ENCODE data around the gene INCENP.

The INCENP gene

GRCh38 chr11:62123669-62124185, at the start of gene INCENP:
Gene INCENP (plus strand): TSS chr11:62124011. CDS start chr11:62128162, 4,151 bp downstream.
- POLR2A ChIA-PET = interaction anchor here (1.0 to 1.6 kb wide), 3 partner anchors 9 to 156 kb away, joined by 3 to 5 read pairs (median 5); no protein-coding TSS in a partner anchor
- CTCF ChIA-PET = interaction anchor here (0.6 to 1.7 kb wide), 7 partner anchors 8 to 228 kb away, joined by 3 to 7 read pairs (median 3); no protein-coding TSS in a partner anchor
- H3K4me3 ChIP-seq (ENCODE audit: low read depth, low read length) = peak within 1 kb of the TSS; percentile 97
- no peak for TF ChIP-seq GFI1B (tag by site-specific recombination; IDR thresholded peaks at IDR 0.05)
- TF ChIP-seq ZBTB44 (tag by site-specific recombination; IDR thresholded peaks at IDR 0.05) = no peak
- TF ChIP-seq SP3 (tag by site-specific recombination; IDR thresholded peaks at IDR 0.05) = peak; percentile 81
- TF ChIP-seq ZNF768 (tag by site-specific recombination; IDR thresholded peaks at IDR 0.05) = no peak
- TF ChIP-seq SALL2 (tag by site-specific recombination; IDR thresholded peaks at IDR 0.05; ENCODE audit: borderline replicate concordance) = no peak
- TF ChIP-seq SP2 (tag by site-specific recombination; IDR thresholded peaks at IDR 0.05) = peak; percentile 92
- TF ChIP-seq ZNF544 (tag by site-specific recombination; IDR thresholded peaks at IDR 0.05) = no peak
- no peak for TF ChIP-seq GLI4 (tag by site-specific recombination; IDR thresholded peaks at IDR 0.05)
- peak; percentile 56; the same call in 1 of the 2 replicates for TF ChIP-seq ZNF518A (tag by site-specific recombination; conservative IDR thresholded peaks at IDR 0.05; ENCODE audit: low read depth)
- no peak for TF ChIP-seq ZNF132 (tag by site-specific recombination; IDR thresholded peaks at IDR 0.05; ENCODE audit: borderline replicate concordance)
- peak; percentile 50; the same call in 1 of the 2 replicates for TF ChIP-seq KLF9 (tag by site-specific recombination; IDR thresholded peaks at IDR 0.05; ENCODE audit: low read depth)
- no peak for TF ChIP-seq ZNF704 (tag by site-specific recombination; IDR thresholded peaks at IDR 0.05)
- TF ChIP-seq REPIN1 (tag by site-specific recombination; IDR thresholded peaks at IDR 0.05; ENCODE audit: low read depth) = no peak
- no peak for TF ChIP-seq ZNF341 (tag by site-specific recombination; IDR thresholded peaks at IDR 0.05; ENCODE audit: low read depth)
- no peak for TF ChIP-seq ZNF623 (tag by site-specific recombination; IDR thresholded peaks at IDR 0.05)
- no peak for TF ChIP-seq ZNF560 (tag by site-specific recombination; IDR thresholded peaks at IDR 0.05; ENCODE audit: borderline replicate concordance)
- TF ChIP-seq ZNF501 (tag by site-specific recombination; IDR thresholded peaks at IDR 0.05) = peak; percentile 60; the same call in 1 of the 2 replicates
- TF ChIP-seq ZNF76 (tag by site-specific recombination; IDR thresholded peaks at IDR 0.05; ENCODE audit: borderline replicate concordance, low read depth) = peak; percentile 58; the same call in 1 of the 2 replicates
- TF ChIP-seq ZNF146 (tag by site-specific recombination; IDR thresholded peaks at IDR 0.05) = no peak
- no peak for TF ChIP-seq HOXD13 (CRISPR knock-in tag; IDR thresholded peaks at IDR 0.05; ENCODE audit: borderline replicate concordance)
- no peak for TF ChIP-seq ZNF571 (tag by site-specific recombination; IDR thresholded peaks at IDR 0.05)
- peak; percentile 78; the same call in 1 of the 2 replicates for TF ChIP-seq TCF7L2 (IDR thresholded peaks at IDR 0.05; ENCODE audit: borderline replicate concordance, low read depth, low read length)
- peak; percentile 45; the same call in 1 of the 2 replicates for TF ChIP-seq ZBTB17 (tag by site-specific recombination; IDR thresholded peaks at IDR 0.05)
- no peak for TF ChIP-seq ZNF239 (tag by site-specific recombination; IDR thresholded peaks at IDR 0.05)
- TF ChIP-seq ZNF133 (tag by site-specific recombination; IDR thresholded peaks at IDR 0.05) = no peak
- TF ChIP-seq, protein P1, sequence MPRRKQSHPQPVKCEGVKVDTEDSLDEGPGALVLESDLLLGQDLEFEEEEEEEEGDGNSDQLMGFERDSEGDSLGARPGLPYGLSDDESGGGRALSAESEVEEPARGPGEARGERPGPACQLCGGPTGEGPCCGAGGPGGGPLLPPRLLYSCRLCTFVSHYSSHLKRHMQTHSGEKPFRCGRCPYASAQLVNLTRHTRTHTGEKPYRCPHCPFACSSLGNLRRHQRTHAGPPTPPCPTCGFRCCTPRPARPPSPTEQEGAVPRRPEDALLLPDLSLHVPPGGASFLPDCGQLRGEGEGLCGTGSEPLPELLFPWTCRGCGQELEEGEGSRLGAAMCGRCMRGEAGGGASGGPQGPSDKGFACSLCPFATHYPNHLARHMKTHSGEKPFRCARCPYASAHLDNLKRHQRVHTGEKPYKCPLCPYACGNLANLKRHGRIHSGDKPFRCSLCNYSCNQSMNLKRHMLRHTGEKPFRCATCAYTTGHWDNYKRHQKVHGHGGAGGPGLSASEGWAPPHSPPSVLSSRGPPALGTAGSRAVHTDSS (tag by site-specific recombination; IDR thresholded peaks at IDR 0.05) = no peak
- no peak for TF ChIP-seq ZNF610 (tag by site-specific recombination; IDR thresholded peaks at IDR 0.05; ENCODE audit: borderline replicate concordance)
- no peak for TF ChIP-seq ZNF561 (tag by site-specific recombination; IDR thresholded peaks at IDR 0.05; ENCODE audit: borderline replicate concordance)
- peak; percentile 57; the same call in 1 of the 2 replicates for TF ChIP-seq KLF8 (tag by site-specific recombination; IDR thresholded peaks at IDR 0.05)
- no peak for TF ChIP-seq ZNF548 (tag by site-specific recombination; IDR thresholded peaks at IDR 0.05)
- no peak for TF ChIP-seq ZNF157 (tag by site-specific recombination; IDR thresholded peaks at IDR 0.05)

More at GRCh38 chr11:62123669-62124185, at the start of gene INCENP:
- Histone ChIP-seq H3K9me3 (ENCODE audit: control insufficient read depth, insufficient read depth, low read depth, low read length) (no peaks in the 10 kb centered on the region), H3K4me1 (ENCODE audit: control insufficient read depth, insufficient read depth, low read length) (peaks cover 4% of the 10 kb centered on the region; the same call in 1 of the 2 replicates), H3K36me3 (ENCODE audit: control insufficient read depth in 2 of 2, insufficient read depth in 1 of 2, low read length in 2 of 2) (peaks cover 0 to 28% of the 10 kb centered on the region in 2 experiments; a peak in 1 of 3 replicates), H3K27ac (ENCODE audit: extremely low read depth, low read depth, low read length) (peak within 1 kb of the TSS; percentile 48; the same call in 1 of the 2 replicates)
